HG02870 (cell line): Measurements from ENCODE around the gene PATL2.
"Not testable (repeated sequence)": the region's sequence is repeated elsewhere in the genome, so short reads cannot be mapped to it uniquely, and the experiment has no call there.

ENCODE experiments used
- ATAC-seq: cut with Tn5 transposase; IDR thresholded peaks from one replicate; pipeline ENCODE4 v1.9.1; 2021; ENCODE audit warnings: mild to moderate bottlenecking, moderate library complexity; ENCODE audit not compliant: unreplicated experiment

Gene PATL2

DNA sequence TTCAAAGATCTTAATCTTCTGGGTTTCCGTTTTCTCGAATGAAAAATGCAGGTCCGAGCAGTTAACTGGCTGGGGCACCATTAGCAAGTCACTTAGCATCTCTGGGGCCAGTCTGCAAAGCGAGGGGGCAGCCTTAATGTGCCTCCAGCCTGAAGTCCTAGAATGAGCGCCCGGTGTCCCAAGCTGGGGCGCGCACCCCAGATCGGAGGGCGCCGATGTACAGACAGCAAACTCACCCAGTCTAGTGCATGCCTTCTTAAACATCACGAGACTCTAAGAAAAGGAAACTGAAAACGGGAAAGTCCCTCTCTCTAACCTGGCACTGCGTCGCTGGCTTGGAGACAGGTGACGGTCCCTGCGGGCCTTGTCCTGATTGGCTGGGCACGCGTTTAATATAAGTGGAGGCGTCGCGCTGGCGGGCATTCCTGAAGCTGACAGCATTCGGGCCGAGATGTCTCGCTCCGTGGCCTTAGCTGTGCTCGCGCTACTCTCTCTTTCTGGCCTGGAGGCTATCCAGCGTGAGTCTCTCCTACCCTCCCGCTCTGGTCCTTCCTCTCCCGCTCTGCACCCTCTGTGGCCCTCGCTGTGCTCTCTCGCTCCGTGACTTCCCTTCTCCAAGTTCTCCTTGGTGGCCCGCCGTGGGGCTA, at the start of gene PATL2, which contains the start of gene B2M:
TSS of gene PATL2 (minus strand) at position 228 of the 647 bp plus-strand sequence. CDS start 34,833 bp downstream, outside the sequence.
TSS of gene B2M (plus strand) at position 422 of the 647 bp plus-strand sequence. CDS start at position 452, 30 bp downstream.
- peak; percentile 83 for ATAC-seq

DNA sequence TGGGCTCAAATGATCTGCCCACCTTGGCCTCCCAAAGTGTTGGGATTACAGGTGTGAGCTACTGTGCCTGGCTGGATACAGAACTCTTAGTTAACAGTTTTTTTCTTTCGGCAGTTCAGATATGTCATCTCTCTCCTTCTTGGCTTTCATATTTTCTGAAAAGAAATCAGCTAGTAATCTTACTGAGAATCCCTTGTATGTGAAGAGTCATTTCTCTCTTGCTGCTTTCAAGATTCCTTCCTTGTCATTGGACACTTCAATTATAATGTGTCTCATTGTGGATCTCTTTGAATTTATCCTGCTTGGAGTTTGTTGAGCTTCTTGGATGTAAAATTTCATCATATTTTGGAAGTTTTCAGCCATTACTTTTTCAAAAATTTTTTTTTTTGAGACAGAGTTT, 42.2 kb upstream of the PATL2 start:
- ATAC-seq, result no peak

DNA sequence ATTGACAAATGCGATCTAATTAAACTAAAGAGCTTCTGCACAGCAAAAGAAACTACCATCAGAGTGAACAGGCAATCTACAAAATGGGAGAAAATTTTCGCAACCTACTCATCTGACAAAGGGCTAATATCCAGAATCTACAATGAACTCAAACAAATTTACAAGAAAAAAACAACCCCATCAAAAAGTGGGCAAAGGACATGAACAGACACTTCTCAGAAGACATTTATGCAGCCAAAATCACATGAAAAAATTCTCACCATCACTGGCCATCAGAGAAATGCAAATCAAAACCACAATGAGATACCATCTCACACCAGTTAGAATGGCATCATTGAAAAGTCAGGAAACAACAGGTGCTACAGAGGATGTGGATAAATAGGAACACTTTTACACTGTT, 32.3 kb upstream of the PATL2 start:
- ATAC-seq, result not testable (repeated sequence)

DNA sequence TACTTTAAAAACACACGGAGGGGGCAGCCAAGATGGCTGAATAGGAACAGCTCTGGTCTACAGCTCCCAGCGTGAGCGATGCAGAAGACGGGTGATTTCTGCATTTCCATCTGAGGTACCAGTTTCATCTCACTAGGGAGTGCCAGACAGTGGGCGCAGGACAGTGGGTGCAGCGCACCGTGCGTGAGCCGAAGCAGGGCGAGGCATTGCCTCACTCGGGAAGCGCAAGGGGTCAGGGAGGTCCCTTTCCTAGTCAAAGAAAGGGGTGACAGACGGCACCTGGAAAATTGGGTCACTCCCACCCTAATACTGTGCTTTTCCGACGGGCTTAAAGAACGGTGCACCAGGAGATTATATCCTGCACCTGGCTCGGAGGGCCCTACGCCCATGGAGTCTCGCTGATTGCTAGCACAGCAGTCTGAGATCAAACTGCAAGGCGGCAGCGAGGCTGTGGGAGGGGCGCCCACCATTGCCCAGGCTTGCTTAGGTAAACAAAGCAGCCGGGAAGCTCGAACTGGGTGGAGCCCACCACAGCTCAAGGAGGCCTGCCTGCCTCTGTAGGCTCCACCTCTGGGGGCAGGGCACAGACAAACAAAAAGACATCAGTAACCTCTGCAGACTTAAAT, 28.2 kb upstream of the PATL2 start:
- ATAC-seq, result not testable (repeated sequence)

DNA sequence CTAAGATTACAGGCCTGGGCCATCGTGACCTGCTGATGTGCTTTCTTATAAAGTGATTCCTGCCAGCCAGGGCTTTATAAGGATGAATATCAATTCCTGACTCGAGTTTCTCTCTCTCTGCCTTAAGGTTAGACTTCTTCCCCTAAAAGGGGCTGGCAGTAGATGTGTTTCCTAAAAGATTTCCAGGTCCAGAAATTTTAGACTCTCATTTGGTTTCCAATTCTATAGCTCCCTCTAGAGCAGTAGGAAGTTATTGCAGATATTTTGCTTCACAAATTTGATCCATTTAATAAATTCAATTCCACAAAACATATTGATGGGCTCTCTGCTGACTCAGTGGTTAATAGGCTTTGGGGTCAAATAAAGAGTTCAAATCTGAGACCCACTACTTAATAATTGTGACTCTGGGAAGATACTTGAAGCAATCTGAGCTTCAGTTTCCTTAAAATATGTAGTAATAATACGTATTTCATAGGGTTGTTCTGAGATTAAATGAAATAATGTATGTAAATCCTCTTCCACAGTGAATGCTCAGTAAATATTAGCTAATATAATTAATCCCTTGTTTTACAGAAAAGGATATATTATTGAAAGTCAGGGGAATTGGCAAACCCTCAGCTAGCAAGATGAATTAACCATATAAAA, 27.3 kb upstream of the PATL2 start:
- no peak for ATAC-seq

DNA sequence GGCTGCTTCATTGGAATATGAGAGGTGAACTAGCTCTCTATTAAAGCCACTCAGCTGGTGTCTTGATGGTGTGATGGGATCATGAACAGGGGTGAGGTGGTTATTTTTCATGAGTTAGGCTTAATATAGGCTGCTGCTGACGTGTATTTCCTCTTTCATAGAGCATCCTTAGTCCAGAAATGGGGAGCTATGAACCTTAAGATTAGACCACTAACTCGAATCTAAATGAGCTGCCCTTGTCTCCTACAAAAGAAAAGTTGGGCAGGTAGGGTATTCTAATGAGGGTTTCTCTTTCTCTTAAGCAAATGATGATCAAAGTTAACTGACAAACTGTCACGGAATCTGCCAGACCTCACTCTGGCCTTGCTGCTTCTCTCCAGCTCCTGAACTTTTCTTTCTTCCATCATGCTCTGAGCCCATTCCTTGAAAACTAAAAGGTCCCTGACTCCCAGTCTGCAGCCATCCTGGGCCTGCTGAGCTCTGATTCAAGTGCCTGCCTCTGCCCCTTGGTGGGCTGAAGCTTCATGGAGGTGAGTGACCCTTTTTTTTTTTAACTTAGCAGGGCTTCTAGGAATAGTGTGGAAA, 25.1 kb upstream of the PATL2 start, which contains the start of gene TRIM69:
TSS of gene TRIM69 (plus strand) at position 348 of the 585 bp plus-strand sequence. CDS start at position 525, 177 bp downstream.
- no peak for ATAC-seq

DNA sequence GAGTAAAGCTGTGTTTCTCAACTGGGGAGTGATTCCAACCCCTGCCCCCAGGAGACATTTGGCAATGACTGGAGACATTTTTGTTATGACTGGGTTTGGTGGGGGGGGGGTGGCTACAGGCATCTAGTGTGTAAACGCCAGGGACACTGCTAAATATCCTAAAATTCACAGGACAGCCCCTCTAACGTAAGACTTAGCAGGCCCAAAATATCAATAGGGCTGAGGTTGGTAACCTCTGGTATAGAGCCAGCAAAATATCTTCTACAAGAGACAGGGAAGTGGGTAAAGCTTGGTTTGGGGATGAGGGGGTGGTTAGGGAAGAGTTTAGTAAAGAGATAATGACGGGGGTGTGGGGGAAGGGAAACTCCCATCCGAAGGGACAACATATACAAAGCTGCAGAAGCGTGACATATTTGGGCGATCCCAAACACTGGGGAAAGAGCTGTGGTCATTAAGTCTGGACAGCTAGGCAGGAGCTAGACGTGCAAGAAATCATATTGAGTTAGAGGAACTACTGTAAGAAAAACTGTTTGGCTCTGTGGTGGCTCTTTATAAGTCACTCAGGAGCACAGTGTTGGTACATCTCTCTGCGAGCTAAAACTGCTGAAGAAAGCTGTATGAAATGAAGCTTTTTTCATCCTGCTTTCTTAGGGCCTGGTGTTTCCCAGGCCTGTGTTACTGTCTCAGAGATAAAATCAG, 24.5 kb upstream of the PATL2 start:
- ATAC-seq, result no peak

DNA sequence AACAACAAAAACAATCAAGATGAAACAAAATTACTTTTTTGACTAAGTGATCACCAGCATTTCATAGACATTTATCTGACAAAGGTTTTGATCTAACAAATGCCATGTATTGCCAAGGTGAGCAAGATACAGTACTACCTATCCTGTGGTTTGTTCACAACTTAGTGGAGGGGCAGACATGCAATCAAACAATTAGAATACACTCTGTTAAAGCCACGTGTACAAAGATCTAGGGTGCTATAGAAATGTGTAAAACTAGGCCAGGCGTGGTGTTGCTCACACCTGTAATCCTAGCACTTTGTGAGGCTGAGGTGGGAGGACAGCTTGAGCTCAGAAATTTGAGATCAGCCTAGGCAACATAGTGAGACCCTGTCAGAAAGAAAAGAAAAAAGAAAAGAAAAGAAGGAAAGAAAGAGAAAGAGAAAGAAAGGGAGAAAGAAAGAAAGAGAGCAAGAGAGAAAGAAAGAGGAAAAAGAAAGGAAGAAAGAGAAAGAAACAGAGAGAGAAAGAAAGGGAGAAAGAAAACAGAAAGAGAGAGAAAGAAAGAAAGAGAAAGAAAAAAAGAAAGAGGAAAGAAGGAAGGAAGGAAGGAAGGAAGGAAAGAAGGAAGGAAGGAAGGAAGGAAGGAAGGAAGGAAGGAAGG, 23.8 kb upstream of the PATL2 start:
- ATAC-seq, result no peak

DNA sequence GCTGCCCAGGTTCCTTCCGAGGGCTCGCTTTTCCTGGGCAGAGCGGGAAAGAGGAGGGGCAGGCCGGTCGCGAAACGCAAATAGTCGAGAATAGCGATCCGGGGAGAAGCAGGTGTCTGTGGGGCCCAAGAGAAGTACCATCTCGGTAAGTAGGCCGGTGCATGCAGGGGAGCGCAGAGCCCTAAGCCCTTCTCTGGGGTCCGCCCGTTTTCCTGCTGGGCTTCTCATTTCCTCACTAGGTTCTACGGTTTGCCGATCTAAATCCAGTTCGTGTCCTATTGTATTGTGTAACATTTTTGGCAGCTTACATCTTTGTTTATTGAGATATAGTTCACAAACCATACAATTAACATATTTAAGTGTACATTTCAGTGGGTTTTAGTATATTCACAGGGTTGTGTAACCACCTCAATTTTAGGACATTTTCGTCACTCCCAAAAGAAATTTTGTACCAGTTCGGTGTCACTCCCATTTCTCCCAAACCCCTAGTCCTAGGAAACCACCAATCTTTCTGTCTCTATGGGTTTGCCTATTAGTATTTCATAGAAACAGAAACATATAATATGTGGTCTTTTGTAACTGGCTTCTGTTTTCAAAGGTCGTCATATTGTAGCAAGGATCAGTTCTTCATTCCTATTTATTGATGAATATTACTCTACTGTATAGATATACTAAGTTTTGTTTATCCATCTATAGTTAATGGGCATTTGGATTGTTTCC, 18.4 kb upstream of the PATL2 start:
- ATAC-seq, result peak; percentile 6

DNA sequence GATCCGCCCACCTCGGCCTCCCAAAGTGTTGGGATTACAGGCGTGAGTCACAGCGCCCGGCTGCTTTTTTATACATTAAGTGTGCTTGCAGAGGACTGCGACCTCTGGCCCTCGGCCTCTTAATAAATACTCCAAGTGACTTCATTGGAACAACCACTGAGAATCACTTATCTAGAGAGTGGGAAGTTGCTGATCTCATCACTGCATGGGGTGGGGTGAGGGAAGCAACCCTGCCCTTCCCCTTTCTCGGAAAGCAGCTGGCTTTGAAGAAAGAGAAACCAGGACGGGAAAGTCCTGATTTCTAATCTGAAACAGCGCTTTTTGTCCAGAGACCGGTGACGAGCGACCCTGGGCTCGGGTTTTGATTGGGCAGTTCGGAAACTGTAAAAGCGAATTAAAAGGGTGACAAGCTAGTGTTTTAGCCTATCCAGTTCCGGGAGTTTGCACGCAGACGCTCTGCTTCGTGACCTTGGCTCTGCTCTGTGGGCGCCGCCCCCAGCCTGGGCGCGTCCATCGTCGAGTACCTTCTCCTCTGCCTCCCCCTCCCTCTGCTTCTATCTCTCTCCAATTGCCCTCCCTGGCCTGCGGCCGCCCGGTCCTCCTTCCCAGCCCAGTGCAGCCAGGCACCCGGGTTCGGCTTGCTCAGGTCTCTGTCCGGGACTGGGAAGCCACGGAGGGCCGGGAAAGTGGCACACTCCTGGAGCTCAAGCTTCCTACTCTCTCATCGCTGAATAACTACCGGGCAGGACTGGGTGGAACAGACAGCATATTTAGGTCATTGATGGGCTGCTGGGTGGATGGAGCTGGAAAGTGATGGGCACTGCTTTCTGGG, 17.7 kb upstream of the PATL2 start:
- ATAC-seq, result peak; percentile 76

DNA sequence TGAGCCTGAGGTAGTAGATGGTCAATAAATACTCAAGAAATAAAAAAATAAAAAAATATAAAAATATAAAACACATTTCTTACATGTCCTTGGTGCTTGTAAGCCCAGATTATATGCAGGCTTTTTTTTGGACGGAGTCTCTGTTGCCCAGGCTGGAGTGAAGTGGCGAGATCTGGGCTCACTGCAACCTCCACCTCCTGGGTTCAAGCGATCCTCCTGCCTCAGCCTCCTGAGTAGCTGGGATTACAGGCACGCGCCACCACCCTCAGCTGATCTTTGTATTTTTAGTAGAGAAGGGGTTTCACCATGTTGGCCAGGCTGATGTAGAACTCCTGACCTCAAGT, 17.1 kb upstream of the PATL2 start:
- ATAC-seq, result not testable (repeated sequence)

DNA sequence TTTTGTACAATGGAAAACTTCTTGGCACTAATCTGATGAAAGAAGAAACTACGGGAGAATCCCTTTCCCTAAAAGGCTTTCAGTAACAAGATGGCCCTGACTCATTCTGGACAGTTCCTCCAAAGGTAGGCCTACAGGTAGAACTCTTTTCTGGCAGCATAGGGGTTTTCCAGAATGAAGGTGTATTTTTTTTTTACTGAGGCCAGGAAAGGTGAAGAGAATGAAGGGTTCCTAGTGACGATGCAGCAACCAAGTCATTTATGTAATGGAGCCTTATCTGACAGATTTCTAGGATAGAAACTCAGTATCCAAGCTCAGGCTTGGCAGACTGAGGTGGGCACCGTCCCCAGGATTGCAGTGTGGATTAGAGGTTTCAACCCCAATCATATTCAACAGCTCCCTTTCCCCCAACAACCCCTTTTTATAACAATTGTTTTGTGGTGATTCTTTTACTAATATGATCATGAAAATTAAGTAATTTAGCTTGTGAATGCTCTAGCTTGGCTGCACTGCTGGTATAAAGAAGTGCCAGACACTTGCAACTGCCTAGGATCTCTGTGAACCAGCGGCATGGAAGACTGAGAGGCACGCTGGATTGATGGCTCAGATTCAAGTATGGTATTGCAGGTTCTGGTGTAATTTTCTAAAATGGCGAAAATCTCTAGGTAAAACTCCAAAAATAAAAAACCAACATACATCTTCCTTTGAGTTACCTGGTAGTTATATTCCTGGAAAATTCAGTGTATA, 16.5 kb upstream of the PATL2 start:
- no peak for ATAC-seq

DNA sequence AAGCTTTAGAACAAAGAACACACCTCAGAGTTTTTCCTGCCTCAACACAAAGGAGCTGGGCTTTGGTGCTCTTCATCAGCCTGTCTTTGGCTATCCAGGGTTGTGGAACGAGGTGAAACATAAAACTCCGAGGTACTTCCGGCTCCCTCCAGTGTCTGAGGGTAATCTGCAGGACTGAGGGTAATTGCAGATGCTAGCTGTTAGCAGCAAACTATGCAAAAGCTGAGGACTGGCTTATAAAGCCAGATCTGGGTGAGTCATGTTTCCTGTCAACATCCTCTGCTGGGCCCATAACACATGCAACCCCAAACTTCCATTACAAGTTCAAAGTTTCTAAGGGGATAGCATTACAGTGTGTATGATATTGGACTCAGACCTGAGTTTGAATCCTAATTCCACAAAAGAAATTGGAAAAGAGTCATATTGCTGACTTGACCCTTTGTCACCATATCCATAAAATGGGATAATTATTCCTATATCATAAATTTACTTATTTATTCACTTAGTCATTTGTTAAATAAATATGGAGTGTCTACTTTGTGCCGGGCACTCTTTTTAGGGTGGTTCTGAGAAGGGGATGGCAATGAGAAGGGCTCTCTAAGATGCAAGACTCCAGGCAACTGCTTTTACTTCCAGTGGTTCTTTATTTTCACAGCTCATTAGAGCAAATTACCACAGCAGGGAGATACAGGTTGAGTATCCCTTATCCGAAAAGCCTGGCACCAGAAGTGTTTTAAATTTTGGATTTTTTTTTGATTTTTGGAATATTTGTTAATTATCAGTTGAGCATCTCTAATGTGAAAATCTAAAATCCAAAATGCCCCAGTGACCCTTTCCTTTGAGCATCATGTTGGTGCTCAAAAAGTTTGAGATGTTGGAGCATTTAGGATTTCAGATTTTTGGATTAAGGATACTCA, 15.7 kb upstream of the PATL2 start:
- peak; percentile 42 for ATAC-seq

DNA sequence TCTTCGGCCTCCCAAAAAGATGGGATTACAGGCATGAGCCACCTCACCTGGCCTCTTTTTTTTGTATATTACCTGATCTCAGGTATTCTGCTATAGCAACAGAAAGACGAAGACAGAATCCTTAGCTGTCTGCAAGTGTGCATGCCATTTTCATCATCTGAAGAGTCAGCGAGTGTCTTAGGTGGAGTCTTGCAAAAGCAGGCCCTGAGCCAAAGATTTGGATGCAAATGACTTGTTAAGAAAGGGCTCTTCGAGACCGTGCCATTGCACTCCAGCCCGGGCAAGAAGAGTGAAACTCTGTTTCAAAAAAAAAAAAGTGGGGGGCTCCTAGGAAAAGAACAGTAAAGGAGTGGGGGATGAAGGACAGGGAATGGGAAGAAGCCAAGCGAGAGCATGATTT, 15.0 kb upstream of the PATL2 start:
- no peak for ATAC-seq

DNA sequence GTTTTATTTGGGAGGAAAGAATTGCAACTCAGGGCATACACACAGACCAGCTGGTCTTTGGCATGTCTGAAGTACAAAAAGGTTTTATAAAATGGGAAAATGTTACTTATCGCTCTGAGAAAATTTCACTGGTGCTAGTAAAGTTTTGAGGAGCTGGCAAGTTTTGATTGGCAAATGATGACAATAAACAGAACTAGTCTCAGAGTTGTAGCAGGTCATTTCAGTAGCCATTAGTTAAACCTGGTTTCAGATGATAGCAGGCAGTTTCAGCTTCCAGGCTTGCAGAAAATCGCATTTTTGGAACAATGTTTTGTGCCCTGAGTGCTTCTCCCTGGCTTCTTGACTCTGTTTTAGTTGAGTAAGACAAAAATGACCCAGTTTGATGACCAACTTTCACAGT, 10.9 kb upstream of the PATL2 start:
- ATAC-seq, result no peak

DNA sequence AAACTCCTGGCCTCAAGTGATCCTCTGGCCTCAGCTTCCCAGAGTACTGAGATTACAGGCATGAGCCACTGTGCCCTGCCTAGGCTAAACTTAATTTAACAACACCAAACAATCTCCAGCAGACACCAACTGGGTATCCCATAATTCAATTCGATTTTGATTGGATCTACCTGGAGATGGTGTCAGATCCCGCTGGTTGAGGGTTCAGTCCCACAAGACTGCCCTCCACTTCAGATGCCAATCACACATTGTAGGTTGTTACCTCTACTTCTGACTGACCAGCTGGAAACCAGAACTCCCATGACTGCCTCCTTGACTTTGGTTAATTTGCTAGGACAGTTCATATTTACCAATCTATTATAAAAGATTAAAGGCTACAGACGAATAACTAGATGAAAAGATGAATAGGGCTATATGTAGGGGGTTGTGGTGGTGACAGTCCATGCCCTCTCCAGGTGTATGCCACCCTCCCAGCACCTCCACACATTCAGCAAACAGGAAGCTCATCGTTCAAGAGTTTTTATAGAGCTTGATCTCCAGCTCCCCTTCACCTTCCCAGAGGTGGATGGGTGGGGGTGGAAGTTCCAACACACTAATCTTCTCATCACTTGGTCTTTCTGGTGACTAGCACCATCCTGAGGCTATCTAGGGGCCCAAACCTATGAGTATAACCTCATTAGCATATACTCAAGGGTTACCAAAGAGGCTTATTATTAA, 9.5 kb upstream of the PATL2 start:
- ATAC-seq, result no peak

DNA sequence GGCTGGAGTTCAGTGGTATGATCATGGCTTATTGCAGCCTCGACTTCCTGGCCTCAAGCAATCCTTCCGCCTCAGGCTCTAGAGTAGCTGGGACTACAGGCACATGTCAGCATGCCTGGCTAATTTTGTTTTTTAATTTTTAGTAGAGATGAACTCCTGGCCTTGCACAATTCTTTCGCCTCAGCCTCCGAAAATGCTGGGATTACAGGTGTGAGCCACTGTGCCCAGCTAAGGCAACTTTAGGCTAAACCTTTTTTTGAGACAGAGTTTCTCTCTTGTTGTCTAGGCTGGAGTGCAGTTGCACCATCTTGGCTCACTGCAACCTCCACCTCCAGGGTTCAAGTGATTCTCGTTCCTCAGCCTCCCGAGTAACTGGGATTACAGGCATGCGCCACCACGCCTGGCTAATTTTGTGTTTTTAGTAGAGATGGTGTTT, 8.9 kb upstream of the PATL2 start:
- ATAC-seq, result not testable (repeated sequence)
